NCI-H345 (cell line): Measurements from ENCODE around the gene TJP2.

Experiments
- DNase-seq: peaks from one replicate; lab custom pipeline; 2025; lab: John Stamatoyannopoulos, UW

The TJP2 gene

DNA sequence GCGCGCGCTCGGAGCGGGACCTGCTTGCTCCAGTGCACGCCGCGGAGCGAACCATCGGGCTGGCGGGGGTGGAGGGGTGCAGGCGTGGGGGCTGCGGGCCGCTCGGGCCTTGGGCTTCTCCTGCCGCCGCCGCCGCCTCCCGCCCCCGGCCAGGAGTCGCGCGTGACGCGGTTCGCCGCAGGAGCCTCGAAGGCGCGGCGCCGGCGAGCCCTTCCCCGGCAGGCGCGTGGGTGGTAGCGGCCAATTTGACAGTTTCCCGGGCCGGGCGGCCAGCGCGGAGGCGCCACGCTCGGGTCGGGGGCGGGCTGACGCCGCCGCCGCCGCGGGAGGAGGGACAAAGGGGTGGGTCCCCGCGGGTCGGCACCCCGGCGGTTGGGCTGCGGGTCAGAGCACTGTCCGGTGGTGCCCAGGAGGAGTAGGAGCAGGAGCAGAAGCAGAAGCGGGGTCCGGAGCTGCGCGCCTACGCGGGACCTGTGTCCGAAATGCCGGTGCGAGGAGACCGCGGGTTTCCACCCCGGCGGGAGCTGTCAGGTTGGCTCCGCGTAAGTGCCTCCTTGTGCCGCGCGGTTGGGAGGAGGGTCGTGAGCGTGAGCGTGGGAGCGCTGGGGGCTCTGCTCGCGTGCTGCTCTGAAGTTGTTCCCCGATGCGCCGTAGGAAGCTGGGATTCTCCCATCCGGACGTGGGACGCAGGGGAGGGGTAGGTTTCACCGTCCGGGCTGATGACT lies at the start of gene TJP2:
Gene TJP2 (plus strand): TSS at position 387 of the 725 bp plus-strand sequence. CDS start 96 bp downstream, at position 483.
- no peak for DNase-seq

DNA sequence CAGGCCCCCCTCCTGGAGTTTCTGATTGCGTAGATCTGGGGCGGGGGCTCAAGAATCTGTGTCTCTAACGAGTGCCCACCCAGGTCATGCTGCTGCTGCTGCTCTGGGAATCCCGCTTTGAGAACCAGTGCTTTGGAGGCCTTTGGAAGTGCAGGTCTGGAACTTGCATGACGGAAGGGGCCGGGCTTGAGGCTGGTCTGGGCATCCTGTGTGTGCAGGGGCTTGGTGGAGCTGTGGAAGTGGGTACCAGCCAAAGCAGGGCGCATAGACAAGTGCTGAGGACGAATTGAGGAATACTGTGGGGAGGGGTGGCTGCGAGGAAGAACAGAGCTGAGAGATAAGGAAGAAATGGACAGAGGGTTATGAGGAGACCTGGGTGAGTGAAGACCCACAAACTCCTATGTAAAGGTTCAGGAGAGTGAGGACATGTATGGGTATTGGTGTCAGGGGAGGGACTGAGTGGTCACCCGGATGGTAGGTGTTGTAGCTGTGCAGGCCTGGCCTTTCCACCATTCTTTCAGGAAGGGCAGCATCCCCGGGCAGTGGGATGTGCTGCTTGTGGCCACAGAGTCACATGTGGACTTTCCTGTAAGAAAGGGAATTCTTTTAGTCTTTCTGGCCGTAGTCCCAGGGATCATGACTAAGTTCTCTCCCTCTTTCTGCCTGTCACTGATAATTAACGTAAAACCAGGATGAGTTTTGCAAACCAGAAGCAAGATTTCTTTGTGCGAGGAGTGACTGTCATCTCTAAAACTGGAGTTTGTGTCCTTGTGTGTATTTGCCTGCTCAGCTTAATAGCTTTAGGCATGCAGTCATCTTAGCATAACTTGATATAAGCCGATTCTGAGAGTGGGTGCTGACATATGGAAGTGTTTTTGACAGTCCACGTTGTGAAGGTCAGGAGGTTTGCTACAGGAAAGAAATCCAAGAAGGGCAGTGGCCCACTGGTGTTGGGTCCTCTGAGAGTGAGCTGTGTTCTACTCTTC lies 43.3 kb upstream of the TJP2 start:
- no peak for DNase-seq

DNA sequence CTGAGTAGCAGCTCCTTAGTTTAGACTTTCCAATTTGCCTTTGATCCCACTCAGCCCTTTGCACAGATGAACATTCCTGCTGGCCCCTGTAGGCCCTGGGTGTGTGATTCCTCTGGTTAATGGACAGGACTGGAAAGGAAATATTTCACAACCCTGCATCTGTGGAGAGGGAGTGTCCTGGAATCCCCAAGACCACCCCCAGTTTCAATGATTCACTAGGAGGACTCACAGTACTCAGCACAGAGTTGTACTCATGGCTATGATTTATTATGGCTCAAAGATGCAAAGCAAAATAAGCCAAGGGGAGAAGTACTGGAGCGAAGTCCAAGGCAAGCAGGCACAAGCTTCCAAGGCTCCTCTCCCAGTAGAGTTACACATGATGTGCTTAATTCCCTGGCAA lies 42.4 kb upstream of the TJP2 start:
- no peak for DNase-seq

DNA sequence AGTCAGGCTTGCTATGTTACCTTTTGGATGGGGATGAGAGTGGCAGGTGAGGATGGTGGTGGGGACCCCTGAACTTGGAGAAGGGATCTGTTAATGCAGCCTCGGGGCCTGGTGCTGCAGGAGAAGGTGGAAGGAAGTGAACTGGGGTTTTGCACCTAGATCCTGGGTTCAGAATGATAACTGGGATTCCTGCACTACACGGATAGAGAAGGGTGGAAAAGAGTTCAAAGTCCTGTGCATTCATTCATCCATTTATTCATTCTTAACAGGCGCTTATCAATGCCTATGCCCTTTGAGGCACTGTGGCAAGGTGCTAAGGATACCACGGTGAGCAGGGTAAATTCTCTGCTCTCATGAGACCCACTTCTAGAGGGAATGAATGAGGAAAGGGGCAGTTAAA lies 41.7 kb upstream of the TJP2 start:
- no peak for DNase-seq

DNA sequence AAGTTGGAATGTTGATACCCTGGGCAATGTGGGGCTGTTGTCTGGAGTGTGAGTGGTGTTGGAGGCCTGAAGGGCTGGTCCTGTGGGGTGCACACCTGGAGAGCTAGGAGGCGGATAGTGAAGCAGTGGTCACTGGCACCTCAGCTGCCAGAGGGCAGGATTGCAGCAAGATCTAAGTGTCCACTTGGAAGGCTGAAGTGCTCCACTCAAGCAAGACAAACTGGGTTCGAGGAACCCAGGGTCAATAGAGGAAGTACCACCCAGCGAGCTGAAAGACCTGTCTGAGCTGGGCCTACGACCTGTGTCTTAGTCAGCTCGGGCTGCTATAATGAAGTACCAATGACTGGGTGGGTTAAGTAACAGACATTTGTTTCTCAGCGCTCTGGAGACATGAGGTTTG lies 39.7 kb upstream of the TJP2 start:
- no peak for DNase-seq

DNA sequence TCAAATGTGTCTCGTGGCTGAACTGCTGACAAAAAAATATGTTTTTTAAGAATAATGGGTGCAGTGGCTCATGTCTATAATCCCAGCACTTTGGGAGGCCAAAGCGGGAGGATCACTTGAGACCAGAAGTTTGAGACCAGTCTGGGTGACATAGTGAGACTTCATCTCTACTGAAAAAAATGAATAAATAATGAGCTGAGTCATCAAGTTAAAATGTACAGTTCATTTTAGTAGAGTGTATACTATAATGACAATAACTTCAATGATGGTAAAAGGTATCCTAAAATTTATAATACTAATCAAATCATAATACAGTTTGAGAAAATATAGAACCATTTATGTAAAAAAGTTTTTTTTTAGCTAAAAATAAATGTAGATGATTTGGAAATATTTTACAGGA lies 37.9 kb upstream of the TJP2 start:
- DNase-seq: no peak

DNA sequence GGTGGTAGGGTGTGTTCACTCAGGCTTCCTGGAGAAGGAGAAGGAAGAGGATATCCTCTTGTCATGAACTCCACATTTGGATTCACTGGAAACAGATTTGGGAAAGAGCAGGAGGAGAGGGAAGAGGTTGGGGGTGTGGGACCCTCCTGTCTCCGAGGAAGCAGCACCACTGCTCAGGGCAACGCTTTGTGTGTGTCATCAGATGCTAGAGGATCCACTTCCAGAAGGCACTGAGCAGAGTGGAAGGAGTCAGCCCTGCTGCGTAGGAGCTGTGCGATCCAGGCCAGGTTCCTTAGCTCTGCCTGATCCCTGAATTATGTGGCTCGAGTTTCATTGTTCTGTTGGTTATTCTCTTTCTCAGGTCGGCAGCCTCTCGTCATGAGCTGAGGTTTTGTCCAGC lies 37.3 kb upstream of the TJP2 start:
- DNase-seq: no peak

DNA sequence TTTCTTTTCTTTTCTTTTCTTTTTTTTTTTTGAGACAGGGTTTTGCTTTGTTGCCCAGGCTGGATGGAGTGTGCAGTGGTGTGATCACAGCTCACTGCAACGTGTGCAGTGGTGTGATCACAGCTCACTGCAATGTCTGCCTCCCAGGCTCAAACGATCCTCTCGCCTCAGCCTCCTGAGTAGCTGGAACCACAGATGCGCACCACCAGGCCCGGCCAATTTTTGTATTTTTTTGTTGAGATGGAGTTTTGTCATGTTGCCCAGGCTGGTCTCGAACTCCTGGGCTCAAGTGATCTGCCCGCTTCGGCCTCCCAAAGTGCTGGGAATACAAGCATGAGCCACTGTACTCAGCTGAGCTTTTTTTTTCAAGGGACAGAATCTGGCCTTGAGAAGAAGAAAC lies 36.8 kb upstream of the TJP2 start:
- DNase-seq: no peak

DNA sequence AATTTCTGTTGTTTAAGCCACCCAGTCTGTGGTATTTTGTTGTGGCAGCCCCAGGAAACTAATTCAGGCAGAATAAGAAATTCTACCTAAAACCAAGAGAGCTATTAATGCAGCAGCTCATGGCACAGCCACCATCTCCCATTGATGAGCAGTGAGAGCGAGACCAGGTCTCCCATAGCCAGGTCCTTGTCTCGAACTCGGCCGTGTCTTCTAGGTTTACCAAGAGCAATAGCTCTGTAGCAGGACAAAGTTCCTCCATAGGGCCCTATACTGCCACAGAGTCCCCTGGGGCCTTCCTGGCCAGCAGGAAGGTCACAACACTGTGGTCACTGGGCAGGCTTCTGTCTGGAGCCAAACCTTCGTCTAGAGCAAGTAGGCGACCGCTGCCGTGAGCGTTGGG lies 34.5 kb upstream of the TJP2 start:
- DNase-seq: no peak

DNA sequence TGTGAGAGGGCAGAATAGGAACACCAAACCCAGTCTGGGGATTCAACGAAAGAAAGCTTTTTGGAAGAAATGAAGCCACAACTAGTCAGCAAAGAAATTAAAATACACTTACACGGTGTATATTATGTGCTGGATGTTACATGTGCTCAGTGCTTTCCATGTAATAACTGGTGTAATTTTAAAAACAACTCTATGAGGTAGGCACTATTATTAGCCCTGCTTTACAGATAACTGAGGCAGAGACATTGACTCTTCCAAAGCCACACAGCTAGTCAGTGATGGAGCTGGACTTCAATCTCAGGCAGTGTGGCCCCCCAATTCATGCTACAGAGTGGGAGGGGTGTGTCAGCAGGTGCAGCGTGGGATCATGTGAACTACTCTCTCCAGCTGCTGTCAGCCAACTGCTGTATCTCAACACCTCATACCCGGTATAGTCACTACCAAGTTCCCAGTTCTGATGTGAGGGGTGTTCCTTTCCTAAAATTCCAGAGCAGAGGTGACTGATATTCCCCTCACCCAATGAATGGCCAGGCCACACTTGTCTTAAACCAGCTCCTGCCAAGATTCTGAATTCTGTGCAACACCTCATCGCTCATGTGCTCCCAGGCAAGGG lies 33.8 kb upstream of the TJP2 start:
- DNase-seq: no peak

DNA sequence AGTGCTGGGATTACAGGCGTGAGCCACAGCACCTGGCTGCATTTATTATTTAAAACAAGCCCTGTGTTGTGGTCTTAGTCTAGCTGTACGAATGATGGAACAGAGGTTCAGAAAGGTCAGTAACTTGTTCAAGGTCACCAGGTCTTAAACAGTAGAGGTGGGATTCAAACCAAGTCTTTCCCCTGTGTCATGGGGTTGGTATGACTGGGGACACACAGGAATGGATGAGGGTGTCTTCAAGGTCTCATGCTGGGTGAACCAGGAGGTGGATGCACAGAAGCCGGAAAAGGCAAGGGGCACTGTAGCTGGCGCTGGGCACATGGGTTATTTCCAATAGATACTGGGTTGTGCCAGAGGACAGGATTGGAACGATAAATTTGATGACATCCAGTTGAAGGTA lies 32.2 kb upstream of the TJP2 start:
- DNase-seq: no peak

DNA sequence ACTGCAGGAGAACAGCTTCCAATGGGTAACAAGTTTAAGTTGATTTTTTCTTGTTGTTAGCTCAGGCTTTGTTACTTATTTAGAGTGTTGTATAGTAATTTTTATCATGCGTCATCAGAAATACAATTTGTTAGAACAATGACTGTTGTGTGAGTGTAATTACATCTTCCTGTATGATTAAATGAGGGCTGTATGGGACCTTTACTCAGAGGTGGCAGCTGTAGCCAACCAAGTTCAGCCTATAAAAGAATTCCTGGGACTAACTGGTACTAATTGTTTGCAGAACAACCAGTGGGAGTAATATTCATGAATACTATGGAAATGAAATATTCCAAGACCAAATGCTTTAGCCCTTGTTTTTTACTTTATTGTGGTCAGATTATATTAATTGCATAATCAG lies 30.8 kb upstream of the TJP2 start:
- no peak for DNase-seq

DNA sequence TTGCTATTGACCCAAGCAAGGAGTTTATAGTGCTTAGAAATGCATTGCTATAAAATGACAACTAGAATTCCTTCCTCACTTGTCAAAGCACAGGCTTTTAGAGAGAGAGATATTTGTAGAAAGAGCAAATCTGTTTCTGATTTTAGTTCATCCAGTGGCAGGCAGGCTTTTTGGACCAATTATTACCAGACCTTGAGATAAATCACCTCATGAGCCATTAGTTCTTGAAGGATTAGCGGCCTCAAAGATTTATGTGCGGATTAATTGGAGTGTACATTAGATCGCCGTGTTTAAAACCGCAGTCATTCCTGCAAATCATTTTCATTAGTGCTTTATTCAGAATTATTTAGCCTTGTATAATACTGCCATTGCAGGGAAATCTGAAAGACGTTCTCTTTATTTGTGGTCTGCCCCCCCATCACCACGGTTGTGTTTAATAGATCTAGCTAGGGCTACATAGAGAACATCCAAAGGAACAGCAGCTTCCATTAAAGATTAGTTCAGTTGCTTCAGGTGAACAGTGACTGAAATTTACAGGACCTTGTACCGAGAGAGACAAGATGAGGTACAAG lies 28.8 kb upstream of the TJP2 start:
- no peak for DNase-seq

DNA sequence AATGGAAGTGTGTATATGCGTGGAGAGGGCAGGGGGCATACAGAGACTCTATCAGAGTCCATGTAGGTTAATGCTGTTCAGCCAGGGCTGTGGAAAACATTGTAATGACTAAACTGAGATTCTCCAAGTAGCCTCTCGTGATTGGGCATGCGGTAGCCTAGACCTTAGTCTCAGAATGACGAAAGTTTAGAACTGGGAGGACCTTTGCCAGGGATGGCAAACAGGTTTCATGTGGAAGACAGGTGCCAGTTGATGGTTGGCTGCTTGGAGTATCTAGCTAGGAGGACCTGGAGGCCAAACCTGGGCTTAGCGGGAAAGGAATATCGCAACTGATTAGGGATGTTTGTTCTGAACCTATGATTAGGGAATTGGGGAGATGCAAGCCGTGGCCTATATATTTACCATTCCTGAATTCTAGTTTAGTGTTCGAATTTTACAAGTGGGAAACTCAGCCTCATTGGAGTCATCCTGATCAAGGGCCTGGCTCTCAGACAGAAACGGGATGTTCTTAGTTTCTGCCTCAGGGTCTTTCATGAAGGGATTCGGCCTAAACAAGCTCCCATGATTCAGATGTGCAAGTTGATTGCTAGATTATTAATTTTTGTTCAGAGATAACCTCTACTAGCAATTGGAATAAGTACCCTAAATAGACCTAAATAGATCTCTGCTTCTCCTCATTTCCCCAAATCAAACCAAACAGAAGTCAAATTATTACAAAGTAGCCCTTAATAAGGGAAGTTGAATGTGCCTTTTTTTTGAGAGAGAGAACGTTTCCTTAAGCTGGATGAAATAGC lies 26.8 kb upstream of the TJP2 start:
- no peak for DNase-seq

DNA sequence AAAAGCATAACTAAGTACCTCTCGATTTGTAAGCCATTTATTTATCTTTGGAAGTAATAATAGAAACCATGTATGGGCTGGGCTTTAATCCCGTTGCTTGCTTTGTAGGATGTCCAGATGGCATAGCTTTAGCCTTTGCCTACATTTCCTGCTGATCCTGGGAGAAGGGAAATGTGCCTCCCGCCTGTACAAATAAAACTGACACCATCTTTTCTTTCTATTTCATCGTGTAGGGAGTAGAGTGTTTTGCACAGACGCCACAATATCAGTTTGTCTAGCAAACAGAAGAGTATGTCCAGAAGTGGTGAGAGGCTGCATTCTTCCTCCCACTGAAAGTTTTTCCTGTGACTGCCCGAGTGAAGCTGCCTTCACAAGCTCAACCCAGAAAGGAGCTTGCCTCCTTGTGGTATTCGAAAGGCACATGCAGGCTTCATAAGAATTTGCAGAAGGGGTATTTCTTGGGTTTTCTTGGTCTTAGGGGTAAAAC lies 24.7 kb upstream of the TJP2 start:
- peak; percentile 49 for DNase-seq

DNA sequence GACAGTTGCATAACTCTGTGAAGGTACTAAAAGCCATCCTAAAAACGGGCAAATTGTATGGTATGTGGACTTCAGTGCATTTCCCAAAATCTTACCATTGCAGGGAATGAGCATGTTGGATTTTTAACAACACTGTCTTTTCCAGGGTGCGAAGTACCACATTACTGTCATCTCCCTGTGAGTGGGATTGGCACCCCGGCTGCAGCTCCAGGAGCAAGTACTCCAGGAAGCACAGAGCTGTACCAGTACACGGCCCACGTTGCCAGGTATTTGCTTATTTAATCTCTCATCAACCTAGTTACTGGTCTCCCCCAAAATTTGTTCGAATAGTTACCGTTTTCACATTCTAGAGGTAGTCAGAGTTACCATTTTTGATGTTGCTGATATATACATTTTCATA lies 22.6 kb upstream of the TJP2 start:
- DNase-seq: no peak

DNA sequence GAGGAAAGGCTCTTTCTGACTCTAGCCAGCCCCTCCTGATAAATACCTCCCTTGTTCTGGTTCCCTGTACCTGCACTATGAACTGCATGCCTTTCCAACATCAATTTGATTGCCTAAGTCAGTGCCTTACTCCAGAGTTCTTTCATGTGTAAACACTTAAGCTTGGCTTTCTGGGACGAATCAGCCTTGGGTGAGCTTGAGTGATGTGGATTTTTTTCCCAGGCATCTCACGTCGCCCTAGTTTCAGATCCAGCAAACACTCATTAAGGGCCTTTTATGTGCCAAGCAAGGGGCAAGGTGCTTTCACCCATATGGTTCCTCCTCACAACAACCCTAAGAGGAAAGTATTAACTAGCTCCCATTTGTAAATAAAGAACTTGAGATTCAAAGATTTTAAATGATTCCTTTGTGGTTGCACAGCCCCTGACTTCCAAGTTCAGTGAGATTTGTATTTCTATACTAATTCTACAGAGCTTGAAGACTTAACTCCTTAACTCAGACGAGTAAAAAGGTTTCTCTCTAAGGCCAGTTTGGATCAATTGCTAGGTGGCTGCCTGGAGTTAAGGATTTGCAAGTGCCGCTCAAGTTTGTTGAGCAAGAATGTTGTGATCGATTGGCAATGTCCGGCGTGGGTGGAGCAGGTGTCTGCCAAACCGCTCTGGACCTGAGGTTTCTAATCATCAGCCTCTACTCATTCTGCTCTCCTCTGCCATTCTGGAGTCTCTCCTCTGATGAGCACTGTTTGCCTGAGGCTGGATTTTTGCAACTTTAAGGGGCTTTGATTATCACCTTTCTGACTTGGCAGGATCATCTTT lies 20.2 kb upstream of the TJP2 start:
- DNase-seq: no peak

DNA sequence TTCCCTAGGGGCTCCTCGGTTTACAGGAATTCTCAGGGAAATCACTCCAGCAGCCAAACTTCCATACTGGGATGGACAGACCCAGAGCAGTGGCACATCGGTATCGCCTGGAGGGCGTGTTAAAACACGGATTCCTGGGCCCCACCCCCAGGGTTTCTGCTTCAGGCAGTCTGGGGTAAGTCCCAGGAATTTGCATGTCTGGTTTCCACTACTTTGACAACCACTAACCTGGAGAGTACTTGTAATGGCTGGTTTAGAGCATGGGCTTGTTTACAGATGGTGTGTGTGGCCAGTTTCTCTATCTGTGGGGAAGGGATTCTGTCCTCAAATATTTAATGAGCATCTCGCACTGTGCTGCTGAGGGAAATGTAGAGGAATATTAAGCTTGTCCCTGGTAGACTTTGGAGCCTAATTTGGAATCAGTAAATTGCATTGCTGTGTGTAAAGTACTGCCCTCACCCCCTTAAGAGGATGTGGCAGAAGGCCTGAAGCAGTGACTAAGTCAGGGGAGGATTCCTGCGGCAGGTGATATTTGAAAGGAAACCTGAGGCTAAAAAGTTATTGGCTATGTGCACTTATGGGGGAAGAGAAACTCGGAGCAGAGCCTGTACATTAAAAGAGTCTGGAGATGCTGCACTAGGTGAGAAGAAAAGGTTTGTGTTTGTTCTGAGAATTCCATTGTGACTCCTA lies 18.6 kb upstream of the TJP2 start:
- no peak for DNase-seq

DNA sequence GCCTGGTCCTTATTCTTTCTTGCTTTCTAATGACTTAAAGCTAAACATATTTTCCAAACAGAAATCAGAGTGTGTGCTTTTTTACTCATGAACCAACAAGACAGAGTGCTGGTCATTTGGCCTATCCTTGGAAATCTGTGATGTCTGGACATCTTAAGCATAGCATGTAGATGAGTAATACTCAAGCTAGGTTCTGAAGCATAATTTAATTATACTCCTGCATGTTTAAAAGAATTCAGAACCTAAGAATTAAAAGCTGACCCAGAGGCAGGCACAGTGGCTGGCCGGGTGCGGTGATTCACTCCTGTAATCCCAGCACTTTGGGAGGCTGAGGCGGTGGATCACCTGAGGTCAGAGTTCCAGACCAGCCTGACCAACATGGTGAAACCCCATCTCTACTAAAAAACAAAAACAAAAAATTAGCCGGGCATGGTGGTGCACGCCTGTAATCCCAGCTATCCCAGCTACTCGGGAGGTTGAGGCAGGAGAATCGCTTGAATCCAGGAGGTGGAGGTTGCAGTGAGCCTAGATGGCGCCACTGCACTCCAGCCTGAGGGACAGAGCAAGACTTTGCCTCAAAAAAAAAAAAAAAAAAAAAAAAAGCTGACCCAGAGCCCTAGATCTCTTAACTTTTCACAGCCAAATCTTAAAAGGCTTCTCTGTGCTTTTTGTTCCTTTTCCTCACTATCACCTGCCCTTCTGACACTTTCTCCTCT lies 16.2 kb upstream of the TJP2 start:
- no peak for DNase-seq
